ENCODE measurements around the gene ERC2. TPM values are rescaled to one million over a fixed set of nuclear protein-coding genes. Genes with fewer than 3 reads are reported as not detected.

The ERC2 gene
- polyA plus RNA-seq, 3 donors: not detected

DNA sequence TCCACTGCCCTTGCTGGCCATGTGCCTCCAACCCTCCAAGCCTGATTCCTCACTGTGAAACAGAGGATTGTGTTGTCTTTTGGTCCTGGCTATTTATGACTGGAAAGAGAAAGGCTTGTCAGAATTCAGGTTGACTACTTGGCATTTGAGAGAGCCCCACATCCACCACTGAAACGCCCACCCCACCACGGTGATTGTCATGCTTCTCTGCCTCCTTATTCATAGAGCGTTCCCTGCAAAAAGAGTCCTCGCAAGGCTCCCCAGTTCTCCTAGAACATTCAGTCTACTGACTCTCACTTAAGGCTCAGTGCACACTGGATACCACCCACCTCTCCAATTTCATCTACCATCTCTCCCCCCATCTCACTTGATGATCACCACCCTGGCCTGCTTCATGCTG, 818.3 kb downstream of the ERC2 start:
- 96% methylated on average over 4 of the region's 4 CpGs for WGBS (ENCODE audit: insufficient coverage)
- H3K4me3 Mint-ChIP-seq: no peak overlapping the region
- Histone ChIP-seq H4K20me1 (ENCODE audit: insufficient read depth, low read length) (no peaks in the 10 kb centered on the region), H3K4me3 (replicated peaks in 1 of 3; ENCODE audit: low read depth in 2 of 3, low read length in 3 of 3) (no peak overlapping the region), H3K4me2 (replicated peaks; ENCODE audit: extremely low read depth, low read length, poor library complexity, severe bottlenecking) (no peak overlapping the region), H3K9me3 (replicated peaks in 1 of 2; ENCODE audit: control insufficient read depth in 1 of 2, insufficient read depth in 1 of 2, low read length in 2 of 2) (no peaks in the 10 kb centered on the region), H3K9ac (ENCODE audit: insufficient read depth, low read length, poor library complexity, severe bottlenecking) (no peak overlapping the region), H3K4me1 (ENCODE audit: control insufficient read depth in 1 of 2, insufficient read depth in 2 of 2, low read length in 2 of 2) (no peaks in the 10 kb centered on the region), H3K36me3 (replicated peaks in 1 of 2; ENCODE audit: control insufficient read depth in 1 of 2, insufficient read depth in 2 of 2, low read length in 2 of 2) (no peaks in the 10 kb centered on the region), H3K27me3 (ENCODE audit: control insufficient read depth in 2 of 2, insufficient read depth in 2 of 2, low read length in 2 of 2) (no peaks in the 10 kb centered on the region), H3K27ac (ENCODE audit: low read depth in 1 of 2, low read length in 2 of 2) (no peak overlapping the region), H2AFZ (ENCODE audit: insufficient read depth, low read depth, low read length, poor library complexity, severe bottlenecking) (no peak overlapping the region), H3K79me2 (ENCODE audit: insufficient read depth, low read length) (no peaks in the 10 kb centered on the region)
- peaks cover 3% of the 10 kb centered on the region for H3K4me1 Mint-ChIP-seq
- H3K36me3 Mint-ChIP-seq: no peaks in the 10 kb centered on the region
- H3K27me3 Mint-ChIP-seq (ENCODE audit: low read depth in 3 of 3): peaks cover 2 to 8% (median 7%) of the 10 kb centered on the region in 3 donors
- TF ChIP-seq, protein P1, sequence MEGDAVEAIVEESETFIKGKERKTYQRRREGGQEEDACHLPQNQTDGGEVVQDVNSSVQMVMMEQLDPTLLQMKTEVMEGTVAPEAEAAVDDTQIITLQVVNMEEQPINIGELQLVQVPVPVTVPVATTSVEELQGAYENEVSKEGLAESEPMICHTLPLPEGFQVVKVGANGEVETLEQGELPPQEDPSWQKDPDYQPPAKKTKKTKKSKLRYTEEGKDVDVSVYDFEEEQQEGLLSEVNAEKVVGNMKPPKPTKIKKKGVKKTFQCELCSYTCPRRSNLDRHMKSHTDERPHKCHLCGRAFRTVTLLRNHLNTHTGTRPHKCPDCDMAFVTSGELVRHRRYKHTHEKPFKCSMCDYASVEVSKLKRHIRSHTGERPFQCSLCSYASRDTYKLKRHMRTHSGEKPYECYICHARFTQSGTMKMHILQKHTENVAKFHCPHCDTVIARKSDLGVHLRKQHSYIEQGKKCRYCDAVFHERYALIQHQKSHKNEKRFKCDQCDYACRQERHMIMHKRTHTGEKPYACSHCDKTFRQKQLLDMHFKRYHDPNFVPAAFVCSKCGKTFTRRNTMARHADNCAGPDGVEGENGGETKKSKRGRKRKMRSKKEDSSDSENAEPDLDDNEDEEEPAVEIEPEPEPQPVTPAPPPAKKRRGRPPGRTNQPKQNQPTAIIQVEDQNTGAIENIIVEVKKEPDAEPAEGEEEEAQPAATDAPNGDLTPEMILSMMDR (IDR thresholded peaks at IDR 0.05): no peak
- intact Hi-C loops (cut with micrococcal nuclease): no loop called here
- no peak for DNase-seq
- no peaks in the 10 kb centered on the region for H3K9me3 Mint-ChIP-seq
- no peak overlapping the region for H3K27ac Mint-ChIP-seq

DNA sequence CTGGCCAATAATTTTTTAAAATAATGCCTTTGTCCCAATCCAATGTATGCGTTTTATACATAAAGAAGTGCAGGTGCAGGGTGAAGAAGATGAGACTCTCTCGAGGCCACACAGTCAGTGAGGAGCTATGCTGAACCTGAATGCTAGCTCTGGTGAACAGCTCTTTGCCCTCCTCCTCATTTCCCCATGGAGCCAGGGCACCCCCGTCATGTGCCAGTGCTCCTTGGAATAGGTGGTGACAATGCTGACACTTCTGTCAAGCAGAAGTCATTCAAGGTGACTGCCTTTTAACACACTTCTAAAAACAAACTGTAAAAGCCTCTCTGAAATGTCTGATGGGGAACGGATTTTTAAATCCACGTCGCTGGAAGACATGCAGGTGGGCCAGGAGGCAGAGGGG, 818.7 kb downstream of the ERC2 start:
- TF ChIP-seq, protein P1 (IDR thresholded peaks at IDR 0.05): no peak
- 67% methylated on average over 3 of the region's 6 CpGs for whole genome bisulfite sequencing (ENCODE audit: insufficient coverage)

More for the DNA sequence above, 818.7 kb downstream of the ERC2 start:
- no peak for DNase-seq
- Histone ChIP-seq H3K4me1 (ENCODE audit: control insufficient read depth in 1 of 2, insufficient read depth in 2 of 2, low read length in 2 of 2) (no peaks in the 10 kb centered on the region), H3K27ac (ENCODE audit: low read depth in 1 of 2, low read length in 2 of 2) (no peak overlapping the region), H4K20me1 (ENCODE audit: insufficient read depth, low read length) (no peaks in the 10 kb centered on the region), H3K4me3 (replicated peaks in 1 of 3; ENCODE audit: low read depth in 2 of 3, low read length in 3 of 3) (no peak overlapping the region), H3K9me3 (replicated peaks in 1 of 2; ENCODE audit: control insufficient read depth in 1 of 2, insufficient read depth in 1 of 2, low read length in 2 of 2) (no peaks in the 10 kb centered on the region), H3K4me2 (replicated peaks; ENCODE audit: extremely low read depth, low read length, poor library complexity, severe bottlenecking) (no peak overlapping the region), H3K36me3 (replicated peaks in 1 of 2; ENCODE audit: control insufficient read depth in 1 of 2, insufficient read depth in 2 of 2, low read length in 2 of 2) (no peaks in the 10 kb centered on the region), H3K9ac (ENCODE audit: insufficient read depth, low read length, poor library complexity, severe bottlenecking) (no peak overlapping the region), H3K79me2 (ENCODE audit: insufficient read depth, low read length) (no peaks in the 10 kb centered on the region), H2AFZ (ENCODE audit: insufficient read depth, low read depth, low read length, poor library complexity, severe bottlenecking) (no peak overlapping the region), H3K27me3 (ENCODE audit: control insufficient read depth in 2 of 2, insufficient read depth in 2 of 2, low read length in 2 of 2) (no peaks in the 10 kb centered on the region)
- peaks cover 2 to 9% (median 8%) of the 10 kb centered on the region in 3 donors for H3K27me3 Mint-ChIP-seq (ENCODE audit: low read depth in 3 of 3)
- no peaks in the 10 kb centered on the region for H3K9me3 Mint-ChIP-seq
- H3K4me3 Mint-ChIP-seq: no peak overlapping the region
- H3K4me1 Mint-ChIP-seq: peaks cover 3% of the 10 kb centered on the region
- intact Hi-C loops (cut with micrococcal nuclease): no loop called here
- H3K36me3 Mint-ChIP-seq: no peaks in the 10 kb centered on the region
- H3K27ac Mint-ChIP-seq: no peak overlapping the region

All from CD14-positive monocyte (primary cell).